HEK293 (cell line): ENCODE data around the gene ZNF792.

Source experiments
- ATF2 ChIP-seq: fragments of 450-650 bp; formaldehyde crosslinking; IDR thresholded peaks from 2 replicates; pipeline ENCODE4 v1.5.1; 2016; ENCODE audit warnings: missing biosample characterization, missing genetic modification characterization, low read depth
- HOXD13 ChIP-seq: sonication (generic); formaldehyde crosslinking; IDR thresholded peaks from 2 replicates; pipeline ENCODE4 v1.8.0; 2022; ENCODE audit warnings: missing genetic modification reagents, borderline replicate concordance
- PRDM1 ChIP-seq: fragments of 450-650 bp; formaldehyde crosslinking; IDR thresholded peaks from 2 replicates; pipeline ENCODE4; 2016; ENCODE audit warnings: missing biosample characterization, missing genetic modification characterization
- PRDM10 ChIP-seq: fragments of 450-650 bp; formaldehyde crosslinking; IDR thresholded peaks from 2 replicates; pipeline ENCODE4 v1.5.1; 2016; ENCODE audit warnings: missing biosample characterization, missing genetic modification characterization
- SP7 ChIP-seq: fragments of 450-650 bp; formaldehyde crosslinking; IDR thresholded peaks from 2 replicates; pipeline ENCODE4 v1.5.1; 2016; ENCODE audit warnings: missing biosample characterization, missing genetic modification characterization
- TCF7L2 ChIP-seq: IDR thresholded peaks from 2 replicates; pipeline ENCODE4 v1.6.1; 2011; ENCODE audit warnings: low read depth, mild to moderate bottlenecking, inconsistent platforms, low read length, moderate library complexity, borderline replicate concordance
- WT1 ChIP-seq: fragments of 450-650 bp; formaldehyde crosslinking; IDR thresholded peaks from 2 replicates; pipeline ENCODE4 v1.5.1; 2016; ENCODE audit warnings: missing biosample characterization, missing genetic modification characterization
- ZNF16 ChIP-seq: fragments of 450-650 bp; formaldehyde crosslinking; IDR thresholded peaks from 2 replicates; pipeline ENCODE4 v1.5.1; 2016; ENCODE audit warnings: low read depth, missing biosample characterization, missing genetic modification characterization
- ZNF19 ChIP-seq: fragments of 450-650 bp; formaldehyde crosslinking; IDR thresholded peaks from 2 replicates; pipeline ENCODE4; 2016; ENCODE audit warnings: missing biosample characterization, missing genetic modification characterization, low read depth
- ZNF221 ChIP-seq: fragments of 450-650 bp; formaldehyde crosslinking; IDR thresholded peaks from 2 replicates; pipeline ENCODE4 v1.5.1; 2017; ENCODE audit warnings: missing biosample characterization, missing genetic modification characterization, borderline replicate concordance
- ZNF266 ChIP-seq: fragments of 450-650 bp; formaldehyde crosslinking; IDR thresholded peaks from 2 replicates; pipeline ENCODE4 v1.5.1; 2016; ENCODE audit warnings: missing biosample characterization, missing genetic modification characterization, low read depth
- ZNF274 ChIP-seq, 2 experiments: fragments of 200-500 bp in 1 of 2; fragments of 450-650 bp in 1 of 2; sonication (Bioruptor generic) in 1 of 2; formaldehyde crosslinking in 1 of 2; IDR thresholded peaks; 2 replicates each; pipeline versions ENCODE4 v1.5.1 to v1.6.1; 2014 to 2016; ENCODE audit warnings: borderline replicate concordance in 1 of 2, inconsistent platforms in 1 of 2, low read length in 1 of 2, missing biosample characterization in 1 of 2, missing genetic modification characterization in 1 of 2
- ZNF324 ChIP-seq: fragments of 450-650 bp; formaldehyde crosslinking; IDR thresholded peaks from 2 replicates; pipeline ENCODE4 v1.5.1; 2016; ENCODE audit warnings: missing biosample characterization, missing genetic modification characterization
- ZNF350 ChIP-seq: fragments of 450-650 bp; formaldehyde crosslinking; IDR thresholded peaks from 2 replicates; pipeline ENCODE4 v1.5.0; 2017; ENCODE audit warnings: missing biosample characterization, mild to moderate bottlenecking, missing genetic modification characterization
- ZNF37A ChIP-seq: fragments of 450-650 bp; IDR thresholded peaks from 2 replicates; pipeline ENCODE4 v1.5.1; 2018; ENCODE audit warnings: missing biosample characterization, missing genetic modification characterization
- ZNF394 ChIP-seq: fragments of 450-650 bp; formaldehyde crosslinking; IDR thresholded peaks from 2 replicates; pipeline ENCODE4 v1.5.1; 2016; ENCODE audit warnings: missing biosample characterization, missing genetic modification characterization, mild to moderate bottlenecking, moderate library complexity, borderline replicate concordance
- ZNF473 ChIP-seq: fragments of 450-650 bp; formaldehyde crosslinking; IDR thresholded peaks from 2 replicates; pipeline ENCODE4 v1.5.1; 2017; ENCODE audit warnings: missing biosample characterization, missing genetic modification characterization
- ZNF560 ChIP-seq: fragments of 450-650 bp; formaldehyde crosslinking; IDR thresholded peaks from 2 replicates; pipeline ENCODE4 v1.5.1; 2017; ENCODE audit warnings: missing biosample characterization, missing genetic modification characterization, borderline replicate concordance
- ZNF621 ChIP-seq: fragments of 450-650 bp; formaldehyde crosslinking; IDR thresholded peaks from 2 replicates; pipeline ENCODE4 v1.5.1; 2017; ENCODE audit warnings: missing biosample characterization, missing genetic modification characterization
- ZNF629 ChIP-seq: fragments of 450-650 bp; formaldehyde crosslinking; IDR thresholded peaks from 2 replicates; pipeline ENCODE4 v1.5.1; 2017; ENCODE audit warnings: missing biosample characterization, missing genetic modification characterization
- ZNF677 ChIP-seq: fragments of 450-650 bp; IDR thresholded peaks from 2 replicates; pipeline ENCODE4 v1.5.0; 2018; ENCODE audit warnings: missing biosample characterization, mild to moderate bottlenecking, missing genetic modification characterization, moderate library complexity
- ZNF76 ChIP-seq: fragments of 450-650 bp; formaldehyde crosslinking; IDR thresholded peaks from 2 replicates; pipeline ENCODE4; 2016; ENCODE audit warnings: low read depth, missing biosample characterization, missing genetic modification characterization, borderline replicate concordance
- ZNF785 ChIP-seq: fragments of 450-650 bp; formaldehyde crosslinking; IDR thresholded peaks from 2 replicates; pipeline ENCODE4 v1.5.1; 2016; ENCODE audit warnings: missing biosample characterization, missing genetic modification characterization
- ZSCAN23 ChIP-seq: fragments of 450-650 bp; formaldehyde crosslinking; IDR thresholded peaks from 2 replicates; pipeline ENCODE4 v1.5.1; 2016; ENCODE audit warnings: missing biosample characterization, missing genetic modification characterization
- TF ChIP-seq, protein P1 (sequence below): fragments of 450-650 bp; formaldehyde crosslinking; IDR thresholded peaks from 2 replicates; pipeline ENCODE4 v1.5.1; 2016; ENCODE audit warnings: missing biosample characterization, missing genetic modification characterization
- TF ChIP-seq, protein P2 (sequence below): fragments of 450-650 bp; formaldehyde crosslinking; IDR thresholded peaks from 2 replicates; pipeline ENCODE4 v1.5.1; 2016; ENCODE audit warnings: missing biosample characterization, missing genetic modification characterization
- TF ChIP-seq, protein P3 (sequence below): fragments of 450-650 bp; formaldehyde crosslinking; IDR thresholded peaks from 2 replicates; pipeline ENCODE4; 2016; ENCODE audit warnings: missing biosample characterization, missing genetic modification characterization
- TF ChIP-seq, protein P4 (sequence below): fragments of 450-650 bp; formaldehyde crosslinking; optimal IDR thresholded peaks from 2 replicates; pipeline ENCODE3; 2016; ENCODE audit warnings: missing biosample characterization, mild to moderate bottlenecking, missing genetic modification characterization

ZNF792 gene

GRCh38 chr19:34999498-35000337 is 35.7 kb upstream of the ZNF792 start, which contains the start of gene GRAMD1A (continued):
- peak; percentile 93 for TF ChIP-seq SP7 (tag by site-specific recombination)
- TF ChIP-seq PRDM10: peak; percentile 91
- no peak for TF ChIP-seq ZNF473 (tag by site-specific recombination)
- TF ChIP-seq ZNF394 (tag by site-specific recombination): peak; percentile 88; the same call in 1 of the 2 replicates
- TF ChIP-seq ZNF19: no peak
- TF ChIP-seq ZNF629 (tag by site-specific recombination): peak; percentile 78
- TF ChIP-seq WT1 (tag by site-specific recombination): peak; percentile 82
- peak; percentile 48; the same call in 1 of the 2 replicates for TF ChIP-seq ZNF785 (tag by site-specific recombination)
- no peak for TF ChIP-seq ZNF221 (tag by site-specific recombination)
- no peak for TF ChIP-seq TCF7L2
- TF ChIP-seq, protein P1, sequence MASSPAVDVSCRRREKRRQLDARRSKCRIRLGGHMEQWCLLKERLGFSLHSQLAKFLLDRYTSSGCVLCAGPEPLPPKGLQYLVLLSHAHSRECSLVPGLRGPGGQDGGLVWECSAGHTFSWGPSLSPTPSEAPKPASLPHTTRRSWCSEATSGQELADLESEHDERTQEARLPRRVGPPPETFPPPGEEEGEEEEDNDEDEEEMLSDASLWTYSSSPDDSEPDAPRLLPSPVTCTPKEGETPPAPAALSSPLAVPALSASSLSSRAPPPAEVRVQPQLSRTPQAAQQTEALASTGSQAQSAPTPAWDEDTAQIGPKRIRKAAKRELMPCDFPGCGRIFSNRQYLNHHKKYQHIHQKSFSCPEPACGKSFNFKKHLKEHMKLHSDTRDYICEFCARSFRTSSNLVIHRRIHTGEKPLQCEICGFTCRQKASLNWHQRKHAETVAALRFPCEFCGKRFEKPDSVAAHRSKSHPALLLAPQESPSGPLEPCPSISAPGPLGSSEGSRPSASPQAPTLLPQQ (tag by site-specific recombination): peak; percentile 91
- TF ChIP-seq ZSCAN23 (tag by site-specific recombination): 0 out of 2 replicates have a peak, but pooled peaks have one; percentile 22
- no peak for TF ChIP-seq ZNF350 (tag by site-specific recombination)
- peak; percentile 91 for TF ChIP-seq ZNF76 (tag by site-specific recombination)
- TF ChIP-seq, protein P2, sequence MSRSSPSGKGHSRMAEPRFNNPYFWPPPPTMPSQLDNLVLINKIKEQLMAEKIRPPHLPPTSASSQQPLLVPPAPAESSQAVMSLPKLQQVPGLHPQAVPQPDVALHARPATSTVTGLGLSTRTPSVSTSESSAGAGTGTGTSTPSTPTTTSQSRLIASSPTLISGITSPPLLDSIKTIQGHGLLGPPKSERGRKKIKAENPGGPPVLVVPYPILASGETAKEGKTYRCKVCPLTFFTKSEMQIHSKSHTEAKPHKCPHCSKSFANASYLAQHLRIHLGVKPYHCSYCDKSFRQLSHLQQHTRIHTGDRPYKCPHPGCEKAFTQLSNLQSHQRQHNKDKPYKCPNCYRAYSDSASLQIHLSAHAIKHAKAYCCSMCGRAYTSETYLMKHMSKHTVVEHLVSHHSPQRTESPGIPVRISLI (tag by site-specific recombination): no peak
- no peak for TF ChIP-seq ZNF16 (tag by site-specific recombination)
- TF ChIP-seq ATF2 (tag by site-specific recombination): no peak
- TF ChIP-seq ZNF274 (IDR thresholded peaks at IDR 0.05; ENCODE audit: low read length): no peak
- TF ChIP-seq ZNF274 (tag by site-specific recombination; IDR thresholded peaks at IDR 0.05; ENCODE audit: borderline replicate concordance): no peak
- no peak for TF ChIP-seq ZNF560 (tag by site-specific recombination)
- TF ChIP-seq, protein P3, sequence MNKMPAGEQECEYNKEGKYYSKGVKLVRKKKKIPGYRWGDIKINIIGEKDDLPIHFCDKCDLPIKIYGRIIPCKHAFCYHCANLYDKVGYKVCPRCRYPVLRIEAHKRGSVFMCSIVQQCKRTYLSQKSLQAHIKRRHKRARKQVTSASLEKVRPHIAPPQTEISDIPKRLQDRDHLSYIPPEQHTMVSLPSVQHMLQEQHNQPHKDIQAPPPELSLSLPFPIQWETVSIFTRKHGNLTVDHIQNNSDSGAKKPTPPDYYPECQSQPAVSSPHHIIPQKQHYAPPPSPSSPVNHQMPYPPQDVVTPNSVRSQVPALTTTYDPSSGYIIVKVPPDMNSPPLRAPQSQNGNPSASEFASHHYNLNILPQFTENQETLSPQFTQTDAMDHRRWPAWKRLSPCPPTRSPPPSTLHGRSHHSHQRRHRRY (tag by site-specific recombination): 0 out of 2 replicates have a peak, but pooled peaks have one; percentile 18
- TF ChIP-seq, protein P4, sequence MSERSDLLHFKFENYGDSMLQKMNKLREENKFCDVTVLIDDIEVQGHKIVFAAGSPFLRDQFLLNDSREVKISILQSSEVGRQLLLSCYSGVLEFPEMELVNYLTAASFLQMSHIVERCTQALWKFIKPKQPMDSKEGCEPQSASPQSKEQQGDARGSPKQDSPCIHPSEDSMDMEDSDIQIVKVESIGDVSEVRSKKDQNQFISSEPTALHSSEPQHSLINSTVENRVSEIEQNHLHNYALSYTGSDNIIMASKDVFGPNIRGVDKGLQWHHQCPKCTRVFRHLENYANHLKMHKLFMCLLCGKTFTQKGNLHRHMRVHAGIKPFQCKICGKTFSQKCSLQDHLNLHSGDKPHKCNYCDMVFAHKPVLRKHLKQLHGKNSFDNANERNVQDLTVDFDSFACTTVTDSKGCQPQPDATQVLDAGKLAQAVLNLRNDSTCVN (tag by site-specific recombination): peak; percentile 37
- TF ChIP-seq ZNF324 (tag by site-specific recombination): peak; percentile 85; the same call in 1 of the 2 replicates
- no peak for TF ChIP-seq ZNF37A
- no peak for TF ChIP-seq ZNF621 (tag by site-specific recombination)
- TF ChIP-seq HOXD13 (CRISPR knock-in tag): no peak
- peak; percentile 96 for TF ChIP-seq PRDM1 (tag by site-specific recombination)
- TF ChIP-seq ZNF266 (tag by site-specific recombination): peak; percentile 18; the same call in 1 of the 2 replicates
- TF ChIP-seq ZNF677: peak; percentile 5; the same call in 1 of the 2 replicates
